ENCODE measurements around the gene AVPI1.

The AVPI1 gene

GRCh38 chr10:97721871-97722780, 35.1 kb upstream of the AVPI1 start:
- Histone ChIP-seq H2AK5ac (ENCODE audit: low read length) (no peak overlapping the region), H3K23ac (ENCODE audit: low read length) (no peak overlapping the region), H3K4ac (ENCODE audit: low read depth, low read length) (no peak overlapping the region), H3K79me1 (ENCODE audit: low read length) (no peaks in the 10 kb centered on the region), H3K27me3 (ENCODE audit: insufficient read depth, low read length, poor library complexity) (no peaks in the 10 kb centered on the region), H3K79me2 (ENCODE audit: control insufficient read depth, insufficient read depth, low read length) (no peaks in the 10 kb centered on the region), H4K8ac (ENCODE audit: low read depth, low read length) (no peak overlapping the region), H3K9ac (ENCODE audit: low read length) (no peak overlapping the region), H3K56ac (ENCODE audit: low read length) (no peak overlapping the region), H3K27ac (ENCODE audit: low read depth, low read length) (no peak overlapping the region), H3K4me2 (ENCODE audit: low read length) (no peak overlapping the region), H2BK120ac (ENCODE audit: low read depth, low read length) (no peak overlapping the region), H3K36me3 (ENCODE audit: control insufficient read depth, insufficient read depth, low read length) (no peaks in the 10 kb centered on the region), H3K18ac (ENCODE audit: low read length) (no peak overlapping the region), H3K4me3 (ENCODE audit: low read length) (no peak overlapping the region), H3K4me1 (ENCODE audit: control insufficient read depth, low read depth, low read length) (peaks cover 5% of the 10 kb centered on the region), H2BK5ac (ENCODE audit: low read length) (no peak overlapping the region), H2BK15ac (replicated peaks; ENCODE audit: low read depth) (no peak overlapping the region), H4K5ac (ENCODE audit: low read length) (no peak overlapping the region)
- no peak for DNase-seq
- WGBS (ENCODE audit: extremely low coverage, insufficient coverage, low lambda C conversion rate) = no CpG with 5 or more reads among the region's 12 CpGs

GRCh38 chr10:97719602-97720001, 32.6 kb upstream of the AVPI1 start:
- peak overlapping the region; percentile 29 for H3K9ac ChIP-seq (ENCODE audit: low read length)
- no peak overlapping the region for H3K18ac ChIP-seq (ENCODE audit: low read length)
- no peak overlapping the region for H3K4me2 ChIP-seq (ENCODE audit: low read length)
- H3K4me1 ChIP-seq (ENCODE audit: control insufficient read depth, low read depth, low read length) = peaks cover 13% of the 10 kb centered on the region
- no peak overlapping the region for H3K4me3 ChIP-seq (ENCODE audit: low read length)
- no peak overlapping the region for H2BK15ac ChIP-seq (replicated peaks; ENCODE audit: low read depth)
- peak; percentile 55 for DNase-seq
- no peak overlapping the region for H2AK5ac ChIP-seq (ENCODE audit: low read length)
- no peak overlapping the region for H4K5ac ChIP-seq (ENCODE audit: low read length)
- peak overlapping the region; percentile 24 for H3K23ac ChIP-seq (ENCODE audit: low read length)
- H3K36me3 ChIP-seq (ENCODE audit: control insufficient read depth, insufficient read depth, low read length) = no peaks in the 10 kb centered on the region
- H3K27ac ChIP-seq (ENCODE audit: low read depth, low read length) = peak overlapping the region; percentile 0
- no peaks in the 10 kb centered on the region for H3K27me3 ChIP-seq (ENCODE audit: insufficient read depth, low read length, poor library complexity)
- H2BK5ac ChIP-seq (ENCODE audit: low read length) = no peak overlapping the region
- H3K79me1 ChIP-seq (ENCODE audit: low read length) = peaks cover 7% of the 10 kb centered on the region
- WGBS (ENCODE audit: extremely low coverage, insufficient coverage, low lambda C conversion rate) = no CpG with 5 or more reads among the region's 2 CpGs
- no peak overlapping the region for H3K4ac ChIP-seq (ENCODE audit: low read depth, low read length)
- peaks cover 6% of the 10 kb centered on the region for H3K79me2 ChIP-seq (ENCODE audit: control insufficient read depth, insufficient read depth, low read length)
- H4K8ac ChIP-seq (ENCODE audit: low read depth, low read length) = no peak overlapping the region
- H3K56ac ChIP-seq (ENCODE audit: low read length) = peak overlapping the region; percentile 56
- no peak overlapping the region for H2BK120ac ChIP-seq (ENCODE audit: low read depth, low read length)

GRCh38 chr10:97718659-97719142, 31.7 kb upstream of the AVPI1 start:
- Histone ChIP-seq H3K4me2 (ENCODE audit: low read length) (no peak overlapping the region), H3K4me1 (ENCODE audit: control insufficient read depth, low read depth, low read length) (peaks cover 13% of the 10 kb centered on the region), H2BK120ac (ENCODE audit: low read depth, low read length) (no peak overlapping the region), H2BK5ac (ENCODE audit: low read length) (no peak overlapping the region), H2BK15ac (replicated peaks; ENCODE audit: low read depth) (no peak overlapping the region), H3K27me3 (ENCODE audit: insufficient read depth, low read length, poor library complexity) (no peaks in the 10 kb centered on the region), H3K4me3 (ENCODE audit: low read length) (no peak overlapping the region), H3K4ac (ENCODE audit: low read depth, low read length) (no peak overlapping the region), H2AK5ac (ENCODE audit: low read length) (no peak overlapping the region), H3K18ac (ENCODE audit: low read length) (no peak overlapping the region), H3K9ac (ENCODE audit: low read length) (no peak overlapping the region), H3K56ac (ENCODE audit: low read length) (peak overlapping the region; percentile 42), H3K27ac (ENCODE audit: low read depth, low read length) (no peak overlapping the region), H4K5ac (ENCODE audit: low read length) (no peak overlapping the region), H4K8ac (ENCODE audit: low read depth, low read length) (no peak overlapping the region), H3K79me1 (ENCODE audit: low read length) (peaks cover 7% of the 10 kb centered on the region), H3K79me2 (ENCODE audit: control insufficient read depth, insufficient read depth, low read length) (peaks cover 8% of the 10 kb centered on the region), H3K23ac (ENCODE audit: low read length) (no peak overlapping the region), H3K36me3 (ENCODE audit: control insufficient read depth, insufficient read depth, low read length) (no peaks in the 10 kb centered on the region)
- DNase-seq = no peak
- WGBS (ENCODE audit: extremely low coverage, insufficient coverage, low lambda C conversion rate) = no CpG with 5 or more reads among the region's 8 CpGs

- Histone ChIP-seq H3K27ac (ENCODE audit: low read depth, low read length) (no peak overlapping the region), H3K23ac (ENCODE audit: low read length) (no peak overlapping the region), H3K27me3 (ENCODE audit: insufficient read depth, low read length, poor library complexity) (no peaks in the 10 kb centered on the region), H2BK15ac (replicated peaks; ENCODE audit: low read depth) (no peak overlapping the region), H3K4me1 (ENCODE audit: control insufficient read depth, low read depth, low read length) (peaks cover 13% of the 10 kb centered on the region), H3K4me2 (ENCODE audit: low read length) (no peak overlapping the region), H2AK5ac (ENCODE audit: low read length) (no peak overlapping the region), H2BK120ac (ENCODE audit: low read depth, low read length) (no peak overlapping the region), H3K9ac (ENCODE audit: low read length) (no peak overlapping the region), H4K5ac (ENCODE audit: low read length) (no peak overlapping the region), H3K4me3 (ENCODE audit: low read length) (no peak overlapping the region), H3K56ac (ENCODE audit: low read length) (no peak overlapping the region), H3K4ac (ENCODE audit: low read depth, low read length) (no peak overlapping the region), H3K79me2 (ENCODE audit: control insufficient read depth, insufficient read depth, low read length) (peaks cover 8% of the 10 kb centered on the region), H3K18ac (ENCODE audit: low read length) (no peak overlapping the region), H4K8ac (ENCODE audit: low read depth, low read length) (no peak overlapping the region), H3K36me3 (ENCODE audit: control insufficient read depth, insufficient read depth, low read length) (no peaks in the 10 kb centered on the region), H3K79me1 (ENCODE audit: low read length) (peaks cover 7% of the 10 kb centered on the region), H2BK5ac (ENCODE audit: low read length) (no peak overlapping the region)
- WGBS (ENCODE audit: extremely low coverage, insufficient coverage, low lambda C conversion rate) = no CpG with 5 or more reads among the region's 6 CpGs
- no peak for DNase-seq
These were observed 31.1 kb upstream of the AVPI1 start for GRCh38 chr10:97718178-97718577.

- Histone ChIP-seq H2BK15ac (replicated peaks; ENCODE audit: low read depth) (no peak overlapping the region), H4K5ac (ENCODE audit: low read length) (no peak overlapping the region), H4K8ac (ENCODE audit: low read depth, low read length) (no peak overlapping the region)
These were observed 30.6 kb upstream of the AVPI1 start for GRCh38 chr10:97717627-97718026.

More at GRCh38 chr10:97717627-97718026, 30.6 kb upstream of the AVPI1 start:
- peaks cover 8% of the 10 kb centered on the region for H3K79me2 ChIP-seq (ENCODE audit: control insufficient read depth, insufficient read depth, low read length)
- no peak overlapping the region for H3K56ac ChIP-seq (ENCODE audit: low read length)
- no peaks in the 10 kb centered on the region for H3K27me3 ChIP-seq (ENCODE audit: insufficient read depth, low read length, poor library complexity)
- no peak overlapping the region for H3K23ac ChIP-seq (ENCODE audit: low read length)
- H3K4me2 ChIP-seq (ENCODE audit: low read length) = no peak overlapping the region
- DNase-seq = no peak
- peaks cover 7% of the 10 kb centered on the region for H3K79me1 ChIP-seq (ENCODE audit: low read length)
- no peak overlapping the region for H2BK5ac ChIP-seq (ENCODE audit: low read length)
- H3K36me3 ChIP-seq (ENCODE audit: control insufficient read depth, insufficient read depth, low read length) = no peaks in the 10 kb centered on the region
- peaks cover 17% of the 10 kb centered on the region for H3K4me1 ChIP-seq (ENCODE audit: control insufficient read depth, low read depth, low read length)
- H2AK5ac ChIP-seq (ENCODE audit: low read length) = no peak overlapping the region
- no peak overlapping the region for H3K18ac ChIP-seq (ENCODE audit: low read length)
- H3K27ac ChIP-seq (ENCODE audit: low read depth, low read length) = no peak overlapping the region
- H2BK120ac ChIP-seq (ENCODE audit: low read depth, low read length) = no peak overlapping the region
- WGBS (ENCODE audit: extremely low coverage, insufficient coverage, low lambda C conversion rate) = no CpG with 5 or more reads among the region's 7 CpGs
- no peak overlapping the region for H3K4ac ChIP-seq (ENCODE audit: low read depth, low read length)
- H3K9ac ChIP-seq (ENCODE audit: low read length) = no peak overlapping the region
- no peak overlapping the region for H3K4me3 ChIP-seq (ENCODE audit: low read length)

Data from mesendoderm (in vitro differentiated cells).